WI38 (cell line): ENCODE results near the gene NAV1.

Experiments used
- H3K4me3 ChIP-seq: 2 replicates; pipeline ENCODE4 v1.5.1; 2011; ENCODE audit warnings: low read depth, mild to moderate bottlenecking, control low read depth, low read length
- CTCF ChIP-seq: IDR thresholded peaks from 2 replicates; pipeline ENCODE4 v1.5.1; 2012; ENCODE audit warnings: low read depth, mild to moderate bottlenecking, control low read depth, low read length

NAV1 gene

GRCh38 chr1:201537028-201537427, 1.9 kb upstream of the NAV1 start:
- H3K4me3 ChIP-seq = peak overlapping the region; percentile 19; the same call in 1 of the 2 replicates
- TF ChIP-seq CTCF = no peak

GRCh38 chr1:201537467-201537866, 1.5 kb upstream of the NAV1 start:
- no peak for TF ChIP-seq CTCF
- H3K4me3 ChIP-seq = no peak overlapping the region

- no peak for TF ChIP-seq CTCF
- peak overlapping the region; percentile 88 for H3K4me3 ChIP-seq
Measured at GRCh38 chr1:201537891-201538611, 876 bp upstream of the NAV1 start.

GRCh38 chr1:201539561-201540431, 869 bp downstream of the NAV1 start:
- no peak for TF ChIP-seq CTCF
- peak overlapping the region; percentile 88 for H3K4me3 ChIP-seq

GRCh38 chr1:201540846-201541735, 2.2 kb downstream of the NAV1 start:
- no peak for TF ChIP-seq CTCF
- H3K4me3 ChIP-seq = peak overlapping the region; percentile 88

GRCh38 chr1:201542309-201543035, 3.5 kb downstream of the NAV1 start:
- TF ChIP-seq CTCF = no peak
- 0 out of 2 replicates have a peak overlapping the region, but pooled peaks have one; percentile 10 for H3K4me3 ChIP-seq
